CD4-positive, alpha-beta T cell treated with Interleukin-17A for 1 hour (primary cell): ENCODE data around the gene TRMT1L.

ENCODE experiments used
- DNase-seq: peaks from one replicate; pipeline ENCODE4 v3.0.0-alpha.2; 2020

TRMT1L gene

DNA sequence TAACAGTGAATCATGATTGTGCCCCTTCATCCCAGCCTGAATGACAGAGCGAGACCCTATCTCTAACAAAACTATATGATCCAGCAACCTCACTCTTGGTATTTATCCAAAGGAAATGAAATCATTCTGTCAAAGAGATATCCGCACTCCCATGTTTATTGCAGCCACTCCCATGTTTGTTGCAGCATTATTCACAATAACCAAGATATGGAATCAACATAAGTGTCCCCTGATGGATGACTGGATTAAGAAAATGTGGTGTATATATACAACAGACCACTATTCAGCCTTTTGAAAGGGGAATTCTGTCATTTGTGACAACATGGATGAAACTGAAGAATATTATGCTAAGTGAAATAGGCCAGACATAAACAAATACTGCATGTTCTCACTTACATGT is 44.4 kb downstream of the TRMT1L start:
- DNase-seq: no peak

DNA sequence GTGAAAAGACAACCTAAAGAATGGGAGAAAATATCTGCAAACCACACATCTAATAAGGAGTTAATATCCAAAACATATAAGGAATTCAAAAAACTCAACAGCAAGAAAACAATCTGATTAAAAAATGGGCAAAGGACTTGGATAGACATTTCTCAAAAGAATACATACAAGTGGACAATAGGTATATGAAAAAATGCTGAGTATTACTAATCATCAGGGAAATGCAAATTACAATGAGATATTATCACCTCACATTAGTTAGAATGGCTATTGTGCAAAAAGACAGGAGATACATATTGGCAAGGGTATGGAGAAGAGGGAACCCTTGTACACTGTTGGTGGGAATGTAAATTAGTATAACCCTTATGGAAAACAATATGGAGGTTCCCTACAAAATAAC is 44.9 kb downstream of the TRMT1L start:
- DNase-seq: no peak

DNA sequence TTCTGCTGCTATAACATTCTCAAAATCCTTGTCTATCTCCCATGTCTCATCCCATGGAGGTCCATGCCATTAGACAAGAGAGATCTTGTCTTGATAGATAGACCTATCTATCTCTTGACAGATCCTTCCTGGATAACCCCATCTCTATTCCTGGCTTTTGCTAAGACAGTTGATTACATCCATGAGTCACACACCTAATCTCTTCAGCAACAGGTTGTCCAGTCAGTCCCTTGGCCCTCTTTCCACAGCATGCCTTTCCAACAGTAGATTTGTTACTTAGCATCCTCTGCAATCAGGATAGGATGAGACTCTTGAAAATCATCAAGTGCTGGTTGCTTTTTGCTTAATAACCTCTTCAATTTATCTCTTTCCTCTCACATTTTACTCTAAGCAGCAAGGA is 46.6 kb downstream of the TRMT1L start:
- no peak for DNase-seq

DNA sequence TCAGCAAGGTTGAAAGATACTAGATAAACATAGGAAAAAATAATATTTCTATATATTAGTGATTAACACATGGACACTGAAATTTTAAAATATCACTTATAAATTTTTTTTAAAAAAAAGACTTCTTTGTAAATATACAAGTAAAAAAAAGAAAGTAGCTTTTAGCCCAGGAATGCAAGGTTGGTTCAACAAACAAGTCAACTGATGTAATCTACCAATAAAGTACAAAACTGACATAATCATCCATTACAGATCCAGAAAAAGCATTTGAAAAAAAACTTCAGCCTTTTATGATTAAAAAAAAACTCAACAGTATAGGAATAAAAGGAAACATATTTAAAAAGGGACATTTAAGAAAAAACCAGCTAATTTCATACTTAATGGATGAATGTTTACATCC is 48.4 kb downstream of the TRMT1L start:
- DNase-seq: no peak

DNA sequence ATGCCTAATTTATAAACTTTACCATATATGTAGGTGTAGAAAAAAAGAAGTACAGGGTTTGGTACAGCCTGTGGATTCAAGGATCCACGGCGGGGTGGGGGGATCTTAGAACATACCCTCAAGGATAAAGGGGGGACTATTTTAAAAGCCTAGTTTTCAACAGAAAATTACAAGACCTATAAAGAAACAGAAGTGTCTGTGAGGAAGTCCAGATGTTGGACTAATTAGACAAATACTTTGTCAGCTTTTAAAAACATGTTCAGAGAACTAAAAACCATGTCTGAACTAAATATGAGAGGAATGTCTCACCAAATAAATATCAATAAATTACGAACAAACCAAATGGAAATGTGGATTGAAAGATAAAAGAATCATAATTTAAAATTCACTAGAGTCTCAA is 51.6 kb downstream of the TRMT1L start:
- DNase-seq: no peak

DNA sequence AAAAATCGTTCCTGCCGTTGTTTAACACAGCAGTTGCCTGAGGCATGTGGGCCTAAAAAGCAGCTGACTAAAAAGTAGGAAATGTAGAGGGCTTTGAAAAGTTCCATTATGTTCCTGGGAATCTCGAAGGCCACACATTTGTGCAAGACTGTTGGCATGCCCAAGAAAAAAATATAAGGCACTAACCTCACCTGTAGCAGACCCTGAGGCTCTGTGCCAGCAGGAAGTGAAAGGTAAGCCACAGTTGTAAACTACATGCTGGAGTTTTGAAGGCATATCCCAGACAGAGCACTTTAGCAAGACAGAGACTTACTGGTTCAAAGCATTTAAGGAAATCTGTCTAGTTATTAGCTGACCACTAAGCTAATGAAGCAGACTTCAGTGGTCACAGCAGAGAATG is 52.7 kb downstream of the TRMT1L start:
- DNase-seq: no peak

DNA sequence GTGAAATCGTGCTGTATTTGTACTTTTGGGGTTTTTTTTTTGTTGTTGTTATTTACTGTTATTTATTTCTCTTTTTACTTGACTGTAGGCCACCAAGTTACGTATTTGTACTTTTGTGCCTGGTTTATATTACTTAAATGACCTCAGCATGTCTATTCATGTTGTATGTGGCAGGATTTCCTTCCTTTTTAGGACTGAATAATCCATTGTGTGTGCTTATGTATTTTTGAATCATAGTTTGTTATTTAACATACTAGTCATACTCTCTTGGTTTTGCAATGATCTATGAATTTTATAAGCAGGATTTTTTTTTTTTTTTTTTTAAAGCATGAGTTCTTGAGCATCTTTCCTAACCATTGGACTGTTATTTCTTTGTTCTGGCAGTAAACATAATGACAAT is 60.2 kb downstream of the TRMT1L start:
- DNase-seq: no peak

DNA sequence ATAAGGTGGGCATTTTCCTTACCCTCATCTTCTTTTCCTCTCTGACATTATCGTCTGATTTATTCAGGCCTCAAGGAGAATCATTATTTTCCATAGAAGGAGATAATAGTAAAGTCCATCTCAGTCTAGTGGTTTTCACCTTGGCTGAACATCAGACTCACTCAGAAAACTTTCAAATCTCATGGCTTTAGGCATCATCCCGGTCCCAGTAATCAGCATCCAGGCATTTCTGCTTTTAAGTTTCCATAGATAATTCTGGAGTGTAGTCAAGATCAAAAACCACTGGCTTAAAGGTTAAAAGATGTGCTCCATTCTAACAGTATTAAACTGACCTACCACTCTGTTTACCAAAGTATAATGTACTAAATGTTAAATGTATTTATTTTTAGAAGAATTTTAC is 62.0 kb downstream of the TRMT1L start:
- DNase-seq: no peak

DNA sequence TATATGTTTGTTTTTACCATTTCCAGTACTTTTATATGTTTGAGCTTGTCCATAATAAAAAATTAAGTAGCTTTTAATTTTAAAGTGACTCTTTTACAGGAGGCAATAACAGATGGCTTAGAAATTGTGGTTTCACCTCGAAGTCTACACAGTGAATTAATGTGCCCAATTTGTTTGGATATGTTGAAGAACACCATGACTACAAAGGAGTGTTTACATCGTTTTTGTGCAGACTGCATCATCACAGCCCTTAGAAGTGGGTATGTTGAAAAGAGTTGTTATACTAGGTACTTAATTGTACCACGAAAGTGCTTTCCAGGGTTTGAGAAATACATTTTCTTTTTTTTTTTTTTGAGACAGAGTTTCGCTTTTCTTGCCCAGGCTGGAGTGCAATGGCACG is 65.3 kb downstream of the TRMT1L start:
- no peak for DNase-seq

DNA sequence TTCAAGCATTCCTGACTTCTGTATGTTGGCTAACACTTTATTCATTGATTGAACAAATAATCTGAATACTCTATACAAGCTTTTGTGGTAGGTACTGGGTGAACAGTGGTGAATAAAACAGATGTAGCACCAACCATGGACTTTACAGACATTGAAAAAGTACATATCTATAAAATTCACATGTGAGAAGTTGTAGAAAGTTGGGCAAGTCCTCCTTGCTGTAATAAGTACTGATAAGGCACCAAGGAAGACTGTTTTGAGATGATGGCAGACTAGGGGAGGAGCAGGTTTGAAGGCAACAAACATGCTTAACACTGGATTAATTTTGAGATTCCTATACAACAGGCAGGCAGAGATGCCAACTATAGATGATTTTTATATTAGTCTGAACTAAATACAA is 69.0 kb downstream of the TRMT1L start:
- no peak for DNase-seq

DNA sequence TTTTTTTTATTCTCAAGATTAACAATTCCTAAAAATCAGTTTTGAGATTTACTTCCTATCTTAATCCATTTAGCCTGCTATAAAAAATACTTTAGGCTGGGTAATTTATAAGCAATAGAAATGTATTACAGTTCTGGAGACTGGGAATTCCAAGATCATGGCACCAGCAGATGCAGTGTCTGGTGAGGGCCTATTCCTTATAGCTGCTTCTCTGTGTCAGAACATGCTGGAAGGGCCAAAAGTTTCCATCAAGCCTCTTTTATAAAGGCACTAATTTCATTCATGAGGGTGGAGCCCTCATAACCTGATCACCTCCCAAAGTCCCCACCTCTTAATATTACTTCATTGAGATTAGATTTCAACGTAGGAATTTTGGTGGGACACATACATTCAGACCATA is 69.7 kb downstream of the TRMT1L start:
- no peak for DNase-seq

DNA sequence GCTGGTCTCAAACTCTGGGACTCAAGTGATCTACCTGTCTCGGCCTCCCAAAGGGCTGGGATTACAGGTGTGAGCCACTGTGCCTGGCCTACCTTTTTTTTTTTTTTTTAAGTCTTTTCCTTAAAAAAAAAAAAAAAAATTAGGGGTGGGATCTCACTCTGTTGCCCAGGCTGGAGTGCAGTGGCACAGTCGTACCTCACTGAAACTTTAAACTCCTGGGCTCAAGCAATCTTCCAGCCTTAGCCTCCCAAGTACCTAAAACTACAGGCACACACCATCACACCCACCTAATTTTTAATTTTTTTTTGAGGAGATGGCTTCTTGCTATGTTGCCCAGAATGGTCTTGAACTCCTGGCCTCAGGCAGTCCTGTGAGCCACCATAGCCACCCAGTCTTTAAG is 72.9 kb downstream of the TRMT1L start:
- no peak for DNase-seq

DNA sequence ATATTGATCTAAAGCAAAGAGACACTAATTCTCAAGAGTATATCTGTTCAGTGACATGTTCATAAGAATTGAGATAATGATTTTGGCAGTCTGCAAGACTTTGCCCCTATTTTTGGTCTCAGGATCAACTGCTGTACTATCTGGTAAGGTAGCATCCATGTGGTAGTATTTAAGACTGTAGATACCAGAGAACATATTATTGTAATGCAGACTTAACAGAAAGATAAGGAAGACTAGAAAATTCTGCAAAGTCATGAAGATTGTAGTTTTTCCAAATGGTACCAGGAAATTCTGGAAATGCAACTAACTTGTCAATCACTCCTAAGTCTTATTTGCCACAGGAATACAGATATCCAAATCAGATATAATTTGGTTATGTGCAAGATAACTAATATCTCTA is 76.3 kb downstream of the TRMT1L start:
- DNase-seq: no peak

DNA sequence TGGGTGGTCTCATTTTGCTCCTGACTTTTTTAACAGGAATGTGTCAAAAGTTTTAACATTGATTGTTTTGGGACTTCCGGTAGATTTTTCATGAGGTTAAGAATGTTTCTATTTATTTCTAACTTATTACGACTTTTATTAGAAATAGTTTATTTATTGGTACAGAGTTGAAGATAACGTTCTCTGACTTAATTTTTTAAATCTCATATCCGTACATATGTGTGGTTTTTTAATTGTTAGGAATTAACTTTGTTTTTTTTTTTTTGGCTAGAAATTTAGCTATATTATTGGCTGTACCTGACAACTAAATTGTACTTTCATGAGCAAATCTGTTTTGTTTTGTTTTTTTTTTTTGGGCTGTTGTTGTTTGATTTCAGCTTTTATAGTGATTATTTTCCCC is 79.4 kb downstream of the TRMT1L start:
- DNase-seq: no peak

DNA sequence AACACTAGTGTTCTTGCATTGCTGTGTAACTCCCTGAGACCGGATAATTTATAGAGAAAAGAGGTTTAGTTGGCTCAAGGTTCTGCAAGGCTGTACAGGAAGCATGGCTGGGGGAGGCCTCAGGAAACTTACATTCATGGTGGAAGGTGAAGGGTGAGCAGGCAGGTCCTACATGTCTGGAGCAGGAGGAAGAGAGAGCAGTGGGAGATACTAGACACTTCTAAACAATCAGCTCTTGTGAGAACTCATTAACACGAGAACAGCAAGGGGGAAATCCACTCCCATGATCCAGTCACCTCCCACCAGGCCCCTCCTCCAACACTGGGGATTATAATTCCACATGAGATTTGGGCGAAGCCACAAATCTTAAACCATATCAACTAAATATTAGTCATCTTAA is 81.3 kb downstream of the TRMT1L start:
- DNase-seq: no peak

DNA sequence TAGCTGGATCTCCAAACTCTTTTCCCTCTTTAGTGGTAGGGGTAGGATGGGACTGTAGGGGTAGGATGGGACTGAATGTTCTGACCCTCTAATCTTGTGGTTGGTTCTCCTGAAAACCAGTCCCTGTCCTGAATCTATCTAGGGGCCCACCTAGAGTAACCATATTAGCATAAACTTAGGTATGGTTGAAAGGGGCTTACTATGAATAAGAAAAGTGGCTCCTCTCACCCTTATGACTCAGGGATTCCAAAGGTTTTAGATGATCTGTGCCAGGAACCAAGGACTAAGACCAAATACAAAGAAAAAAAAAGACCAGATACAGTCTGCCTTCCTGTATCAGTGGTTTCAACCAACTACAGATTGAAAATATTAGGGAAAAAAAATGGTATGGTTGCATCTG is 82.4 kb downstream of the TRMT1L start:
- no peak for DNase-seq

DNA sequence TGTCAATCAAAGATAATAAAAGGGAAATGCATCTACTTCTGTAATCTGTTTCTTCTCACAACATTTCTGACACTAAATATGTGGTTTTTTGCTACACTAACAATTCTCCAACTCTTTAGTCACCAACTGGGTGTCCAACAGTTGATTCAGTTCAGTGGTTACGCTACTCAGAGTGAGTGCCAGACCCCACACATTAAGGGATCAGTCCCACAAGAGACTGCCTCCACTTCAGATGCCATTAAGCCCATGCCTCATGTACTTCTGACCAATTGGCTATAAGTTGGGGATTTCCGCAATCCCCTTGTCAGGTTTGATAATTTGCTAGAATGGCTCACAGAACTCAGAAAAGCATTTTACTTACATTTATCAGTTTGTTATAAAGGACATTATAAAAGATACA is 83.0 kb downstream of the TRMT1L start:
- DNase-seq: no peak

DNA sequence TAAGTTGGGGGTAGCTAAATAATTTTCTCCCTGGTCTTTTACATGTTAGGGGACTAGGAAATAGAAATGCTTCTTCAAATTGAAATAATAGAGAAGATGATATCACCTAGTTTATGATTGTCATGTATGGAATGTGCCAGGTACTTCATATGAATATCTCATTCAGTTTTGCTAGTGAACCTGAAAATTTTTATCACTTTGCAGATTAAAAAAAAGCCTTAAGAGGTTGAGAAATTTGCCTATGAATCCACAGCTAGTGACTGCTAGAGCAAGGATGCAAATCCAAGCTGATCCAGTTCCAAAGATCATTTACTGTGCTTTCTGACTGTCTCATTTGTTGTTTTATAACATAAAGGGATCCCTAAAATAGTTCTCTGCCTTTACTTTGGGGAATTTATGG is 86.7 kb downstream of the TRMT1L start:
- DNase-seq: no peak

DNA sequence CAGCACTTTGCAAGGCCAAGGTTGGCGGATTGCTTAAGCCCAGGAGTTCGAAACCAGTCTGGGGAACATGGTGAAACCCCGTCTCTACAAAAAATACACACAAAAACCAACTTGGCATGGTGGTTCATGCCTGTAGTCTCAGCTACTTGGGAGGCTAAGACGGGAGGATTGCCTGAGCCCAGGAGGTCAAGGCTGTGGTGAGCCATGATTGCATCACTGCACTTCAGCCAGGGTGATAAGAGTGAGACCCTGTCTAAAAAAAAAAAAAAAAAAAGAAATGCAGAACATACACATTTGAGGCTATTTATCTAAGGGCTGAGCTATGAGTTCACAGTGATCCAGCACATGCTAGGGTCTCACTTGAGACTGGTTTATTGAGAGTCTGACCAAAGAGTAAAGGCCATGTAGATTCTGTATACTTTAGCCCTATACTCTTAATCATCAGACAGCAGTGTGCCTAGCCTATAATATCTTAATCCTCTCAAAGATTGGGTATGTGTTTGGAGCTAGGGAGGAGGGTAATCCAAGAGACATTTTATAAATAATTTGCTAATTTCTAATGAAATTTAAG is 87.5 kb downstream of the TRMT1L start:
- no peak for DNase-seq

DNA sequence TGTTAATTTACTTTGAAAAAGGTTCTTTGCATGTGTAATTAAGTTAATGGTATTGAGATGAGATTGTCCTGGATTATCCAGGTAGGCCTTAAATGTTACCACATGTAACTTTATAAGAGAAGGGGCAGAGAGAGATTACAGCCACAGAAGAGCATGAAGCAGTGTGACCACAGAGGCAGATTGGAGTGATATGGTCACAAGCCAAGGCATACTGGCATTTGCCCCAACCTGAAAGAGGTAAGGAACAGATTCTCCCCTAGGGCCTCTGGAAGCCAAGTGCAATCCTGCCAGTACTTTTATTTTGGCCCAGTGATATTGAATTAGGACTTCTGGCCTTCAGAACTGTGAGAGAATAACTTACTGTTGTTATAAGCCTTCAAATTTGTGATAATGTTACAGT is 88.4 kb downstream of the TRMT1L start:
- no peak for DNase-seq
